ENCODE data around the gene GZMA. TPM values are rescaled to one million over a fixed set of nuclear protein-coding genes. Genes with fewer than 3 reads are reported as not detected.

GZMA gene
- total RNA-seq, 1 experiment from 2014 or later, result not detected

- Histone ChIP-seq H2AK5ac (ENCODE audit: insufficient read length, low read length) (no peak overlapping the region), H2BK12ac (ENCODE audit: insufficient read length, low read depth, low read length) (no peak overlapping the region), H2BK15ac (ENCODE audit: low read depth, low read length) (no peak overlapping the region), H4K8ac (replicated peaks; ENCODE audit: insufficient read length, low read depth, low read length) (no peak overlapping the region), H3K4me1 (ENCODE audit: insufficient read depth, low read length) (no peaks in the 10 kb centered on the region), H4K91ac (ENCODE audit: insufficient read length, low read depth, low read length) (no peak overlapping the region), H3K56ac (ENCODE audit: insufficient read length, low read depth, low read length) (no peak overlapping the region), H2BK5ac (ENCODE audit: insufficient read length, low read length) (no peak overlapping the region), H3K79me1 (ENCODE audit: insufficient read depth, low read depth, low read length, poor library complexity, severe bottlenecking) (no peaks in the 10 kb centered on the region), H3K79me2 (ENCODE audit: insufficient read depth, low read length) (no peaks in the 10 kb centered on the region), H3K9ac (ENCODE audit: extremely low read depth, insufficient read length, low read length) (no peak overlapping the region), H3K23ac (ENCODE audit: insufficient read length, low read depth, low read length) (no peak overlapping the region), H3K27me3 (ENCODE audit: insufficient read depth, low read length) (no peaks in the 10 kb centered on the region), H2AFZ (ENCODE audit: low read length) (no peak overlapping the region), H3K4ac (ENCODE audit: low read depth, low read length) (no peak overlapping the region), H3K23me2 (ENCODE audit: insufficient read length, low read depth, low read length, poor library complexity, severe bottlenecking) (no peaks in the 10 kb centered on the region), H3K4me2 (ENCODE audit: insufficient read depth, insufficient read length, low read length) (no peak overlapping the region), H3K9me3 (ENCODE audit: control insufficient read depth, low read depth, low read length) (no peaks in the 10 kb centered on the region), H2BK120ac (ENCODE audit: low read depth, low read length, poor library complexity, severe bottlenecking) (no peak overlapping the region), H2BK20ac (ENCODE audit: low read depth, low read length, poor library complexity, severe bottlenecking) (no peak overlapping the region), H4K20me1 (ENCODE audit: control insufficient read depth, insufficient read depth, insufficient read length) (no peaks in the 10 kb centered on the region), H3K14ac (ENCODE audit: insufficient read depth, low read length) (no peak overlapping the region), H3T11ph (ENCODE audit: low read length) (no peak overlapping the region), H4K5ac (ENCODE audit: insufficient read length, low read depth, low read length) (no peak overlapping the region), H3K27ac (ENCODE audit: insufficient read length, low read depth, low read length) (no peak overlapping the region), H3K18ac (ENCODE audit: insufficient read length, low read depth, low read length) (no peak overlapping the region)
- no peak for TF ChIP-seq CTCF (conservative IDR thresholded peaks at IDR 0.05)
- Mint-ChIP-seq H3K27ac (no peak overlapping the region), H3K36me3 (ENCODE audit: insufficient read depth in 1 of 3, low read depth in 3 of 3) (no peaks in the 10 kb centered on the region), H3K9me3 (no peaks in the 10 kb centered on the region), H3K4me3 (no peak overlapping the region), H3K27me3 (ENCODE audit: low read depth) (peaks cover 3% of the 10 kb centered on the region; the same call in 1 of the 2 replicates), H3K4me1 (no peaks in the 10 kb centered on the region)
- WGBS (ENCODE audit: extremely low coverage, insufficient read length, low lambda C conversion rate), result no CpG with 5 or more reads among the region's 9 CpGs
- no peak for DNase-seq
Observed at GRCh38 chr5:55140908-55141665, 38.6 kb downstream of the GZMA start.
